ENCODE measurements around the gene UBR4. TPM values are rescaled to one million over a fixed set of nuclear protein-coding genes. Genes with fewer than 3 reads are reported as not detected.

UBR4 gene
- total and polyA plus RNA-seq, 2 experiments from 2014 or later: 140 to 175 TPM

DNA sequence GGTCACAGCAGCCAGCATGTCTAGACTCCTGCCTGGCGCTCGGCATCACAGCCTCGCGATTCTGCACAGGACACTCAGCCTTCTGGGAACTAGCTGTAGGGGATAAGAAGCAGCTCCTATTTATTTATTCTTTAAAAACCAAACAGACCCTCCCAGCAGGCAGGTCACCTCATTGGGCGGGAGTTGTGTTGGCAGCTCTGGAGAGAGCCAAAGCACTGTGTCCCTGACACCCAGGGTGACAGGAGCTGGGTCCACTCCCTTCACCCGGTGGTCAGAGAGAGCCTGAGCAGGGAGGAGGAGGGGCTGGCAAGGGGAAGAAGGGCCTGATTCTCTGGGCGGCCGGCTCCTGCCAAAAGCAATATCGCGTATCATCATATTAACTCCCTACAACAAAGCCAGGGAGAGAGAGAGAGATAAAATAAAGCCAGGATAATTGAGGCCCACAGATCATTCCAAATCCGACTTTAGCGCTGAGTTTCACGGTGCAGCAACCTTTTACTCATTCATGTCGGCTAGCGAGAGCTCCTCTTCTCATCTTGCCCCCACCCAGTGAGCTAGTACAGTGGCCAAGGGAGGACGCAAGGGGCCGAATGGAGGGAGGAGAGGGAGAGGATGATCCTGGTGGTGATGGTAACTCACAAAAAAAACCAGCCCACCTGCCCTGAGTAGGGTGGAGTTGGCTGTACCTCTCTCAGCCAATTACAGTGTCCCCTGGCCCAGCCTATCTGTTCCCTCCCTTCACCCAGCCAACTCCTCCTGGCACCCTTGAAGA, 173.8 kb downstream of the UBR4 start:
- no peaks in the 10 kb centered on the region for H3K36me3 ChIP-seq (replicated peaks; ENCODE audit: insufficient read depth, low read depth)
- H3K79me2 ChIP-seq: no peaks in the 10 kb centered on the region
- H2AFZ ChIP-seq: no peak overlapping the region
- 59% methylated on average over 17 of the region's 17 CpGs for WGBS (ENCODE audit: low lambda C conversion rate, missing lambda C conversion rate)
- H3K9me3 ChIP-seq (ENCODE audit: low read depth): no peaks in the 10 kb centered on the region
- no peak for TF ChIP-seq EZH2phosphoT487 (IDR thresholded peaks at IDR 0.05; ENCODE audit: low read depth, severe bottlenecking, unreplicated experiment)
- TF ChIP-seq, protein P1, sequence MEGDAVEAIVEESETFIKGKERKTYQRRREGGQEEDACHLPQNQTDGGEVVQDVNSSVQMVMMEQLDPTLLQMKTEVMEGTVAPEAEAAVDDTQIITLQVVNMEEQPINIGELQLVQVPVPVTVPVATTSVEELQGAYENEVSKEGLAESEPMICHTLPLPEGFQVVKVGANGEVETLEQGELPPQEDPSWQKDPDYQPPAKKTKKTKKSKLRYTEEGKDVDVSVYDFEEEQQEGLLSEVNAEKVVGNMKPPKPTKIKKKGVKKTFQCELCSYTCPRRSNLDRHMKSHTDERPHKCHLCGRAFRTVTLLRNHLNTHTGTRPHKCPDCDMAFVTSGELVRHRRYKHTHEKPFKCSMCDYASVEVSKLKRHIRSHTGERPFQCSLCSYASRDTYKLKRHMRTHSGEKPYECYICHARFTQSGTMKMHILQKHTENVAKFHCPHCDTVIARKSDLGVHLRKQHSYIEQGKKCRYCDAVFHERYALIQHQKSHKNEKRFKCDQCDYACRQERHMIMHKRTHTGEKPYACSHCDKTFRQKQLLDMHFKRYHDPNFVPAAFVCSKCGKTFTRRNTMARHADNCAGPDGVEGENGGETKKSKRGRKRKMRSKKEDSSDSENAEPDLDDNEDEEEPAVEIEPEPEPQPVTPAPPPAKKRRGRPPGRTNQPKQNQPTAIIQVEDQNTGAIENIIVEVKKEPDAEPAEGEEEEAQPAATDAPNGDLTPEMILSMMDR (IDR thresholded peaks at IDR 0.05; ENCODE audit: poor library complexity): no peak
- TF ChIP-seq EZH2 (IDR thresholded peaks at IDR 0.05; ENCODE audit: borderline replicate concordance): no peak
- H3K27ac ChIP-seq: no peak overlapping the region
- DNase-seq (ENCODE audit: low spot score): no peak
- no peaks in the 10 kb centered on the region for H3K9me2 ChIP-seq (replicated peaks; ENCODE audit: insufficient read depth)
- H4K20me1 ChIP-seq (ENCODE audit: insufficient read depth, poor library complexity, severe bottlenecking): no peaks in the 10 kb centered on the region
- peaks cover 6% of the 10 kb centered on the region for H3K4me1 ChIP-seq (ENCODE audit: insufficient read depth)
- no peak overlapping the region for H3K4me2 ChIP-seq
- H3K27me3 ChIP-seq: no peaks in the 10 kb centered on the region
- no peak overlapping the region for H3K4me3 ChIP-seq

DNA sequence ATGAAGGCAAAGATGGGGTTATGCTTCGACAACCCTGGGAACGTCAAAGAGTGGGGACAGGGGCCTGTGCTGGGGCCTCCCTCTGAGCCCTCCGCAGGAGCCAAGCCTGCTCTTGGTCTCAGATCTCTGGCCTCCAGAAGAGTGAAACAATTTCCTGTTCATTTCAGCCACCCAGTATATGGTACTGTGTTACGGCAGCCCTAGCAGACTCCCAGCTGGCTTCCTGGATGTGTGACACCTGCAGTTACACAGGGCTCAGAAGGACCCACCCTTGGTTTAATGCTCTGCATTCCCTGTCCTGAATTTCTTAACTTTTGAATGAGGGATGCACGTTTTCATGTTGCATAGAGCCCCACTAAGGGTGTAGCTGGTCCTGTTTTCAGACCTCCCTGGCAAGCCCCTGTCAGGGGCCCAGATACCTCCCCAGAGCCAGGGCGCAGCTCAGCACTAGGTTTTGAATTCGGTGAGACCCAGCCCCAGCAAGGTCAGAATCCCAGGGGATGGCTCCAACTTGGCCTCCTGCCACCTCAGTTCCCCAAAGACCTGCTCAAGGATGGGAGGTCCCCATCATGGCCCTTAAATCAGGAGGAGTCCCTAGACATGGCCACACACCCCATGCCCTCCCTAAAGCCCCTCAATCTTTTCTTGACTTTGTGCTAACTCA, 174.6 kb downstream of the UBR4 start:
- Histone ChIP-seq H3K27ac (no peak overlapping the region), H3K36me3 (replicated peaks; ENCODE audit: insufficient read depth, low read depth) (no peaks in the 10 kb centered on the region), H3K79me2 (no peaks in the 10 kb centered on the region), H4K20me1 (ENCODE audit: insufficient read depth, poor library complexity, severe bottlenecking) (no peaks in the 10 kb centered on the region), H3K9me2 (replicated peaks; ENCODE audit: insufficient read depth) (no peaks in the 10 kb centered on the region), H3K27me3 (no peaks in the 10 kb centered on the region), H3K4me2 (no peak overlapping the region), H3K4me3 (no peak overlapping the region), H3K9me3 (ENCODE audit: low read depth) (no peaks in the 10 kb centered on the region), H3K4me1 (ENCODE audit: insufficient read depth) (peaks cover 6% of the 10 kb centered on the region), H2AFZ (no peak overlapping the region)
- TF ChIP-seq EZH2 (IDR thresholded peaks at IDR 0.05; ENCODE audit: borderline replicate concordance): no peak
- TF ChIP-seq, protein P1 (IDR thresholded peaks at IDR 0.05; ENCODE audit: poor library complexity): no peak
- TF ChIP-seq EZH2phosphoT487 (IDR thresholded peaks at IDR 0.05; ENCODE audit: low read depth, severe bottlenecking, unreplicated experiment): no peak
- DNase-seq (ENCODE audit: low spot score): no peak
- WGBS (ENCODE audit: low lambda C conversion rate, missing lambda C conversion rate): 86% methylated on average over 7 of the region's 7 CpGs

DNA sequence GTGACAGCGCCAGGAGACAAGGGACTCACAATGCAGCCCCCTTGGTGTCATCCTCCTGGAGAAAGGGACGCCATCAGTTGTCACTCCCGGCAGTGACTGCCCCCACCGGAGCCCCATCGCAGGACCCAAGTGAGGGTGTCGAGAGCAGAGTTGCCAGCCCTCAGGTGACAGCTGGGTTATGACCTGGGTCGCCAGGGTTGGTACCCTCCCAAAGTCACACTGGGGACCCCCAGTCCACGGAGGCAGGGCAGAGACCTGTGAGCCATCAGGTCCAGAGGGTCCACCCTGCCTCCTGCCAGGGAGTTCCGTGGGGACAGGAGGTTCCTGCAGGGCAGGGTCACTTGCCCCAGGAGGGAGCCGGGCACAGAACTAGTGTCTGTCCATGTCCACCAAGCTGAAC, 175.3 kb downstream of the UBR4 start:
- Histone ChIP-seq H3K4me3 (no peak overlapping the region), H3K4me2 (no peak overlapping the region), H3K36me3 (replicated peaks; ENCODE audit: insufficient read depth, low read depth) (no peaks in the 10 kb centered on the region), H4K20me1 (ENCODE audit: insufficient read depth, poor library complexity, severe bottlenecking) (no peaks in the 10 kb centered on the region), H3K9me2 (replicated peaks; ENCODE audit: insufficient read depth) (no peaks in the 10 kb centered on the region), H3K27me3 (no peaks in the 10 kb centered on the region), H3K79me2 (no peaks in the 10 kb centered on the region), H3K9me3 (ENCODE audit: low read depth) (no peaks in the 10 kb centered on the region), H3K27ac (no peak overlapping the region), H3K4me1 (ENCODE audit: insufficient read depth) (peaks cover 6% of the 10 kb centered on the region), H2AFZ (no peak overlapping the region)
- 97% methylated on average over 10 of the region's 10 CpGs for WGBS (ENCODE audit: low lambda C conversion rate, missing lambda C conversion rate)
- no peak for DNase-seq (ENCODE audit: low spot score)
- TF ChIP-seq EZH2phosphoT487 (IDR thresholded peaks at IDR 0.05; ENCODE audit: low read depth, severe bottlenecking, unreplicated experiment) (no peak), EZH2 (IDR thresholded peaks at IDR 0.05; ENCODE audit: borderline replicate concordance) (no peak)
- TF ChIP-seq, protein P1 (IDR thresholded peaks at IDR 0.05; ENCODE audit: poor library complexity): no peak
